ENCODE results near the gene CCNYL1.

Gene CCNYL1

GRCh38 chr2:207801259-207801658, 89.8 kb downstream of the CCNYL1 start:
- peak; percentile 10 for DNase-seq

DNA sequence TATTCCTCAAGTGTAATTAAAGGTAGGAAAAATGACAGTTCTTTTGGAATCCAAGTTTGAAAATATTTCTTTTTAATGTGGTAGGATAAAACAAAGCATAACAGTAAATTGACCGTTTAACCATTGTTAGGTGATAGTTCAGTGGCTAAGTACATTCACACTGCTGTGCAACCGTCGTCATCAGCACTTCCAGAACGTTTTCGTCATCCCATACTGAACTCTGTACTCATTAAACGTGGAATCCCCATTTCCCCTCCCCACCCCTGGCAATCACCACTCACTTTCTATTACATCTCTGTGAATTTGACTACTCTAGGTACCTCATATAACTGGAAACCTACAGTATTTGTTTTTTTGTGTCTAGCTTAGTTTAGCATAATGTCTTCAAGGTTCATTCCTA, 91.2 kb downstream of the CCNYL1 start:
- DNase-seq = no peak
